Progenitor cell of endocrine pancreas (in vitro differentiated cells): ENCODE results near the gene CLIC5. TPM values are rescaled to one million over a fixed set of nuclear protein-coding genes. Genes with fewer than 3 reads are reported as not detected.

Source experiments
- DNase-seq: peaks from one replicate; pipeline ENCODE4 v3.0.0; 2021; ENCODE audit warnings: low spot score; ENCODE audit not compliant: unreplicated experiment
- H3K27ac Mint-ChIP-seq: 2 replicates; pipeline ENCODE4 v1.8.0; 2021; ENCODE audit warnings: mild to moderate bottlenecking, moderate library complexity, mixed read lengths
- H3K27me3 Mint-ChIP-seq: 2 replicates; pipeline ENCODE4 v1.8.0; 2021; ENCODE audit warnings: mixed read lengths
- H3K36me3 Mint-ChIP-seq: 2 replicates; pipeline ENCODE4 v1.8.0; 2022; ENCODE audit warnings: mixed read lengths; ENCODE audit not compliant: insufficient read depth
- H3K4me1 Mint-ChIP-seq: 2 replicates; pipeline ENCODE4 v1.8.0; 2021; ENCODE audit warnings: low read depth, mixed read lengths
- H3K4me3 Mint-ChIP-seq: 2 replicates; pipeline ENCODE4 v1.8.0; 2021; ENCODE audit warnings: low read depth, mild to moderate bottlenecking, moderate library complexity, mixed read lengths
- H3K9me3 Mint-ChIP-seq: 2 replicates; pipeline ENCODE4 v1.8.0; 2021; ENCODE audit warnings: low read depth, mixed read lengths
- total RNA-seq: library from RNA; stranded (reverse); gene quantifications from 2 replicates; pipeline ENCODE4 v1.2.1, GENCODE V29; 2021
- TF ChIP-seq, protein P1 (sequence below): fragments of 200-600 bp; sonication (generic); IDR thresholded peaks from one replicate; pipeline ENCODE4 v1.5.0; 2021; ENCODE audit warnings: antibody characterized with exemption, mild to moderate bottlenecking; ENCODE audit not compliant: unreplicated experiment

The CLIC5 gene
- total RNA-seq, 1 donor from 2014 or later: 35.9 TPM

DNA sequence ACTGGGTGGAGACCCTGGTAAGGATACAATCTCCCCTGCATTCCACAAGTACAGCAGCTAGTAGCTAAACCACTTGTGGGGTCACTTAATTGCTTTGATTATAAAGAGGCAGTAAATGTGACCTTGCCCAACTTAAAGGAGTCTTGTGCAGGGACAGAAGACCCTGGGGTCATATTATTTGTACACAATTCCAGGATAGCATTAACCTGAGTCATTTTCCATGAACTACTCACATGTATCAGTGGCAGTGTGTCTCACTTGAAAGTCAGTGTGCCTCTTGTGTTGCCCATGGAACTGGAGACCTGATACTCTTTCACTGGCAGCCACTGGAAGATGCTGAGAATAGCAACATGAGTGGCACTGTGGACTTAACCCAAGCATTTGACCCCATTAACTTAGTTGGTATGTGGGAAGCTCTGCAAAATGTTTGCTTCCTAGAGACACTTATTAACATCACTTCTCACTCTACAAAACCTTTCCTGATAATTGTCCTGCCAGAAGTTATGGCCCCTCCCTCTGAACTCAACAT is 28.9 kb downstream of the CLIC5 start:
- H3K4me3 Mint-ChIP-seq: no peak overlapping the region
- H3K27ac Mint-ChIP-seq: no peak overlapping the region
- peaks cover 3% of the 10 kb centered on the region for H3K36me3 Mint-ChIP-seq
- DNase-seq: no peak
- no peaks in the 10 kb centered on the region for H3K27me3 Mint-ChIP-seq
- H3K9me3 Mint-ChIP-seq: no peaks in the 10 kb centered on the region
- peaks cover 22% of the 10 kb centered on the region for H3K4me1 Mint-ChIP-seq
- TF ChIP-seq, protein P1, sequence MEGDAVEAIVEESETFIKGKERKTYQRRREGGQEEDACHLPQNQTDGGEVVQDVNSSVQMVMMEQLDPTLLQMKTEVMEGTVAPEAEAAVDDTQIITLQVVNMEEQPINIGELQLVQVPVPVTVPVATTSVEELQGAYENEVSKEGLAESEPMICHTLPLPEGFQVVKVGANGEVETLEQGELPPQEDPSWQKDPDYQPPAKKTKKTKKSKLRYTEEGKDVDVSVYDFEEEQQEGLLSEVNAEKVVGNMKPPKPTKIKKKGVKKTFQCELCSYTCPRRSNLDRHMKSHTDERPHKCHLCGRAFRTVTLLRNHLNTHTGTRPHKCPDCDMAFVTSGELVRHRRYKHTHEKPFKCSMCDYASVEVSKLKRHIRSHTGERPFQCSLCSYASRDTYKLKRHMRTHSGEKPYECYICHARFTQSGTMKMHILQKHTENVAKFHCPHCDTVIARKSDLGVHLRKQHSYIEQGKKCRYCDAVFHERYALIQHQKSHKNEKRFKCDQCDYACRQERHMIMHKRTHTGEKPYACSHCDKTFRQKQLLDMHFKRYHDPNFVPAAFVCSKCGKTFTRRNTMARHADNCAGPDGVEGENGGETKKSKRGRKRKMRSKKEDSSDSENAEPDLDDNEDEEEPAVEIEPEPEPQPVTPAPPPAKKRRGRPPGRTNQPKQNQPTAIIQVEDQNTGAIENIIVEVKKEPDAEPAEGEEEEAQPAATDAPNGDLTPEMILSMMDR: no peak

DNA sequence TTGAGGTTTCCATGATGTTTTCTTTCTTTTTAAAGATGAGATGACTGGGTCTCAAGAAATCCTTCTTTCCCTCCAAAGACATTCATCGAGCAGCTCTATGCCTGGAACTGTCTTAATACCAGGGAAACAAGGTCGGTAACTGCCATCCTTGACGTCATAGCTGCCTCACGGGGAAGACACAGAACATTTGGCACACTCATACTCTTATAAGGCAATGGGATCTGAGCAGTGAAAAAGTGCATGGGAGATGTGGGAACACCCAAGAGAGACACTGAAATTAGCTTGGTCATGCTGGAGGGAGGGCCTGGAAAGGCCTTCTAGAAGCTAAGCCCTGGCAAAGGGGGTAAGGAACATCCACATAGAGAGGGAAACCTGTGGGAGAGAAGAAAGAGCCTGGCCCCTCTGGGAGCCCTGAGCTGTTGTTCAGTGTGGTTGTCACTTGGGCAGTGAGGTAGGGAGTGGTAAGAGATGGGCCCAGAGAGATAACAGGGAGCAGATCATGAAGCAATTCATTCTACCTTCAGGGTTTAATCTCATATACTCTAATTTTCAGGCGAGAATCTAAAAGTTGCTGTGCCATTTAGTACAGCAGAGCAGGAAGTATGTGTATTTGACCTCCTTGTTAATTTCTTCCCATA is 30.8 kb downstream of the CLIC5 start:
- Mint-ChIP-seq H3K27me3 (no peaks in the 10 kb centered on the region), H3K36me3 (peaks cover 3% of the 10 kb centered on the region), H3K4me1 (peaks cover 20% of the 10 kb centered on the region), H3K4me3 (no peak overlapping the region), H3K27ac (no peak overlapping the region), H3K9me3 (no peaks in the 10 kb centered on the region)
- DNase-seq: no peak
- TF ChIP-seq, protein P1: no peak

DNA sequence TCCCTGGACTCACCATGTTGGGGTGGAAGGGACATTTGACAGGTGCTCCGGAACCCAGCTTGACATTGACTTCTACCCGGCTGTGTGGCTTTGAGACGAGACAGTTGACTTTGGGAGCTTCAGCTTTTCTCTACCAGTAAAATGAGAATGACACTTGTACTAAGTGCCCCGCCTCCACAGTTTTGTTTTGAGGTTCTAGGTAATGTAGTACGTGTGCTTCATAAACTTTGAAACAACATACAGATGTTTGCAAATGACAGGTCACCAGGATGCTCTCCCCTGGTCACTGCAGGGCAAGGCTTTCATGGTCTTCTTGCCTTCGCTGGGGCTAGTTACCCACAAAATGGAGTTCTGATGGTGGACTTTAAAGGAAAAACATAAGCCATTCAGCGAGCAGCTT is 31.3 kb downstream of the CLIC5 start:
- TF ChIP-seq, protein P1: no peak
- Mint-ChIP-seq H3K36me3 (peaks cover 3% of the 10 kb centered on the region), H3K4me3 (no peak overlapping the region), H3K27ac (no peak overlapping the region), H3K27me3 (no peaks in the 10 kb centered on the region), H3K4me1 (peaks cover 20% of the 10 kb centered on the region), H3K9me3 (no peaks in the 10 kb centered on the region)
- DNase-seq: no peak

DNA sequence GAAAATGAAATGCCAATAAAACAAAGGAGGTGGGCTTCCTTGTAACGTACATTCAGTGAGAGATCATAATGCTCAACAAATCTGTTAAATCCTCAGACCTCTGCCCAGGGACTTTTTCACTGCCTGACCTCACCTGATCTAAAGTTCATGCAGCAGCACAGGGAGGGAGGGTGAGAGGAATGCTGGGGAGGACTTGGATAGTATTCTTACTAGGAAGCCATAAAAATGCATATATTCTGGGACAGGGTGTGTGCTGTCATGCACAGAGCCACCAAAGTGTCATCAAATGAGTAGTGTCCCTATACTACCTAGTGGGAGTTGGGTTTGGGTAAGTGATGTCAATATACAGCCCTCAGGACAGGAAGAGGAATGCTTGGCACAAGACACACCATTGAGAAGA is 32.6 kb downstream of the CLIC5 start:
- TF ChIP-seq, protein P1: no peak
- Mint-ChIP-seq H3K4me3 (no peak overlapping the region), H3K4me1 (peaks cover 12% of the 10 kb centered on the region), H3K27ac (no peak overlapping the region), H3K36me3 (peaks cover 3% of the 10 kb centered on the region), H3K27me3 (no peaks in the 10 kb centered on the region), H3K9me3 (no peaks in the 10 kb centered on the region)
- DNase-seq: no peak

DNA sequence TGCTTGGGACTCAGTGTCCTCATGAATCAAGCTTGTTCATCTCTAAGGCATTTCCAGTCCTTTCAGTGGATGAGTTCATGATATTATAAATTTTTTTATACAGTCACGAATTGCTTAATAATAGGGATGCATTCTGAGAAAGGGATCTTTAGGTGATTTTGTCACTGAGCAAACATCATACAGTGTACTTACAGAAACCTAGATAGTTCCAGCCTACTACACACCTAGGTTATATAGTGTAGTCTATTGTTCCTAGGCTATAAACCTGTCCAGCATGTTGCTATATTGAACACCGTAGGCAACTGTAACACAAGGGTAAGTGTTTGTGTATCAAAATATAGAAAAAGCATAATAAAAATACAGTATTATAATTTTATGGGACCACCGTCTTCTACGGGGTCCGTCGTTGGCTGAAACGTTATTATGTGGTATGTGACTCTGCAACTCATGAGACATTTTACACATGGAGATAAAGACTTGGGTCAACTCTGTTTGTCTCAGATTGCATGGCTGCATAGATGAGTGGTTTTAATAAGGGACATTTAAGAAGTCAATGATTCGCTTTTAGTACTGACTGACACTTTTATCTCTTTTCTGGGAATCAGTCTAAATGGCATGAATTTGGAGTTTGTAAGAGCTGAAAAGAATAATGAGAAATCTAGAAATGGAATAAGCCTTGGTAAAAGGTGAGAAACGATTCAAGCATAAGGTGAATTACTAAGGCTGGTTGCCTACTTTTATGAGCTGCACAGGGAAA is 33.2 kb downstream of the CLIC5 start:
- H3K4me3 Mint-ChIP-seq: no peak overlapping the region
- peaks cover 6% of the 10 kb centered on the region for H3K4me1 Mint-ChIP-seq
- H3K36me3 Mint-ChIP-seq: peaks cover 5% of the 10 kb centered on the region
- H3K9me3 Mint-ChIP-seq: no peaks in the 10 kb centered on the region
- DNase-seq: no peak
- no peaks in the 10 kb centered on the region for H3K27me3 Mint-ChIP-seq
- H3K27ac Mint-ChIP-seq: no peak overlapping the region
- TF ChIP-seq, protein P1: no peak
